IMR-90 (cell line): ENCODE data around the gene STUB1. TPM values are rescaled to one million over a fixed set of nuclear protein-coding genes. Genes with fewer than 3 reads are reported as not detected.

Source experiments
- ATAC-seq: fragments of 200-7000 bp; cut with Tn5 transposase; 2 replicates; pipeline ENCODE4 v1.9.1; 2020; ENCODE audit warnings: low read depth, mild to moderate bottlenecking, moderate library complexity
- BruUV-seq: library from RNA; stranded (reverse); fragments of 400-500 nt; replicated peaks from 2 replicates; lab custom pipeline; 2021; lab: Mats Ljungman, UMichigan
- CTCF ChIA-PET: fragments of 300-600 bp; formaldehyde crosslinking; extraction: SDS; loops from one replicate; lab custom pipeline; 2021; ENCODE audit warnings: antibody characterized with exemption; lab: Yijun Ruan, JAX
- POLR2A ChIA-PET: fragments of 300-600 bp; sonication (Branson Sonifier 250); formaldehyde crosslinking; loops from one replicate; lab custom pipeline; 2022; ENCODE audit warnings: antibody characterized with exemption; ENCODE audit not compliant: unreplicated experiment; lab: Charles Lee
- DNase-seq: peaks from one replicate; pipeline ENCODE4 v3.0.0; 2013
- H2AFZ ChIP-seq: replicated peaks from 2 replicates; pipeline ENCODE3; 2013; ENCODE audit warnings: low read length, mild to moderate bottlenecking; ENCODE audit not compliant: poor library complexity
- H2AK5ac ChIP-seq: 2 replicates; pipeline ENCODE4 v1.6.1; 2013; ENCODE audit warnings: low read depth, low read length, inconsistent platforms
- H2AK9ac ChIP-seq: replicated peaks from 2 replicates; pipeline ENCODE3; 2013; ENCODE audit warnings: mild to moderate bottlenecking, low read depth, low read length, moderate library complexity; ENCODE audit not compliant: poor library complexity
- H2BK120ac ChIP-seq: 2 replicates; pipeline ENCODE4 v1.6.1; 2013; ENCODE audit warnings: low read depth, low read length, inconsistent platforms
- H2BK15ac ChIP-seq: 3 replicates; pipeline ENCODE4 v1.6.1; 2013; ENCODE audit warnings: low read depth, low read length, inconsistent platforms
- H2BK20ac ChIP-seq: 2 replicates; pipeline ENCODE4 v1.6.1; 2013; ENCODE audit warnings: low read depth, mild to moderate bottlenecking, inconsistent platforms, low read length, moderate library complexity
- H2BK5ac ChIP-seq: 2 replicates; pipeline ENCODE4 v1.6.1; 2013; ENCODE audit warnings: mild to moderate bottlenecking, low read depth, low read length, inconsistent platforms; ENCODE audit not compliant: poor library complexity, severe bottlenecking
- H3K14ac ChIP-seq: replicated peaks from 2 replicates; pipeline ENCODE4 v1.6.1; 2013; ENCODE audit warnings: low read depth, low read length, inconsistent platforms
- H3K18ac ChIP-seq: 2 replicates; pipeline ENCODE4 v1.6.1; 2013; ENCODE audit warnings: low read depth, low read length, control low read depth
- H3K23ac ChIP-seq: 2 replicates; pipeline ENCODE4 v1.6.1; 2013; ENCODE audit warnings: low read depth, low read length, inconsistent platforms
- H3K27ac ChIP-seq: 2 replicates; pipeline ENCODE4 v1.5.1; 2013; ENCODE audit warnings: mild to moderate bottlenecking, control low read depth, low read length; ENCODE audit not compliant: insufficient read depth
- H3K27me3 ChIP-seq: 2 replicates; pipeline ENCODE4 v1.6.1; 2013; ENCODE audit warnings: low read length; ENCODE audit not compliant: control insufficient read depth, insufficient read depth
- H3K36me3 ChIP-seq: 2 replicates; pipeline ENCODE4 v1.6.1; 2013; ENCODE audit warnings: low read length, mixed read lengths; ENCODE audit not compliant: control insufficient read depth, insufficient read depth
- H3K4ac ChIP-seq: 2 replicates; pipeline ENCODE4 v1.6.1; 2013; ENCODE audit warnings: low read depth, low read length, inconsistent platforms
- H3K4me1 ChIP-seq: 2 replicates; pipeline ENCODE4 v1.6.1; 2013; ENCODE audit warnings: low read length, mixed read lengths; ENCODE audit not compliant: control insufficient read depth, insufficient read depth
- H3K4me2 ChIP-seq: 2 replicates; pipeline ENCODE4 v1.6.1; 2013; ENCODE audit warnings: low read depth, mild to moderate bottlenecking, control low read depth, low read length, moderate library complexity
- H3K4me3 ChIP-seq: 2 replicates; pipeline ENCODE4 v1.5.1; 2013; ENCODE audit warnings: low read depth, mild to moderate bottlenecking, control low read depth, low read length, moderate library complexity; ENCODE audit not compliant: insufficient read depth
- H3K56ac ChIP-seq: 2 replicates; pipeline ENCODE4 v1.6.1; 2013; ENCODE audit warnings: low read length, inconsistent platforms; ENCODE audit not compliant: insufficient read depth; ENCODE audit errors: extremely low read depth
- H3K79me1 ChIP-seq, 2 experiments: 2 replicates each; pipeline ENCODE4 v1.6.1; 2013; ENCODE audit warnings: low read length in 2 of 2, inconsistent platforms in 1 of 2, low read depth in 1 of 2
- H3K9ac ChIP-seq: 2 replicates; pipeline ENCODE4 v1.6.1; 2013; ENCODE audit warnings: low read depth, low read length, control low read depth
- H3K9me1 ChIP-seq: 2 replicates; pipeline ENCODE4 v1.6.1; 2013; ENCODE audit warnings: low read length, inconsistent platforms; ENCODE audit not compliant: insufficient read depth
- H3K9me3 ChIP-seq: 2 replicates; pipeline ENCODE4 v1.6.1; 2013; ENCODE audit warnings: low read length; ENCODE audit not compliant: control insufficient read depth, insufficient read depth
- H4K20me1 ChIP-seq: 2 replicates; pipeline ENCODE4 v1.6.1; 2013; ENCODE audit warnings: low read length, inconsistent platforms; ENCODE audit not compliant: insufficient read depth
- H4K5ac ChIP-seq: 2 replicates; pipeline ENCODE4 v1.6.1; 2013; ENCODE audit warnings: mild to moderate bottlenecking, low read depth, low read length, control low read depth
- H4K8ac ChIP-seq, 2 experiments: 2 replicates each; pipeline ENCODE4 v1.6.1; 2013; ENCODE audit warnings: low read depth in 2 of 2, low read length in 2 of 2, control low read depth in 1 of 2, inconsistent platforms in 1 of 2
- H4K91ac ChIP-seq: 2 replicates; pipeline ENCODE4 v1.6.1; 2013; ENCODE audit warnings: low read depth, low read length, inconsistent platforms; ENCODE audit not compliant: insufficient read depth
- CHD1 ChIP-seq: IDR thresholded peaks from 2 replicates; pipeline ENCODE4 v1.6.1; 2012; ENCODE audit warnings: low read depth, low read length, improper control_type of control experiment
- WGBS, 2 experiments: methylation state at CpG; one replicate each; pipeline versions ENCODE4 v1.1.5 to v1.1.7; 2013; ENCODE audit warnings: missing lambda C conversion rate in 2 of 2; ENCODE audit not compliant: insufficient read length in 1 of 2; ENCODE audit errors: extremely low coverage in 2 of 2; 5-methylcytosine and 5-hydroxymethylcytosine counted together
- dilution Hi-C: fragments of 300-500 bp; cut with HindIII; formaldehyde crosslinking; loops from one replicate; pipeline ENCODE4 v1.14.3; 2018; ENCODE audit warnings: low sequenced_read_pairs; ENCODE audit not compliant: unreplicated experiment
- in situ Hi-C: fragments of 300-500 bp; cut with MboI; formaldehyde crosslinking; loops from 3 replicates; pipeline ENCODE4 v1.14.3; 2019; ENCODE audit warnings: low sequenced_read_pairs, inconsistent platforms, mixed read lengths
- intact Hi-C: fragments of 100-400 bp; cut with micrococcal nuclease; formaldehyde crosslinking; loops from 2 replicates; pipeline ENCODE4 v1.10.0; 2022
- polyA plus RNA-seq, 3 experiments: library from polyadenylated mRNA; depleted of rRNA; stranded (reverse); fragments of >200 nt; gene quantifications; 2 replicates each; pipeline ENCODE4 v1.2.3, GENCODE V29; 2012; ENCODE audit warnings: low replicate concordance in 1 of 3
- total RNA-seq: library from RNA; depleted of rRNA; stranded (reverse); fragments of >200 nt; gene quantifications from 2 replicates; pipeline ENCODE4 v1.2.3, GENCODE V29; 2012

Gene STUB1
- total and polyA plus RNA-seq, 2 of the 4 experiments (the other 2 are of a cell fraction), result 183 to 186 TPM

- CTCF ChIA-PET, result no interaction called here
- Histone ChIP-seq H4K8ac (no peak within 1 kb of the TSS), H2AFZ (peak within 1 kb of the TSS; percentile 32), H2BK5ac (no peak within 1 kb of the TSS), H3K56ac (no peak within 1 kb of the TSS), H3K4ac (no peak within 1 kb of the TSS), H3K18ac (no peak within 1 kb of the TSS), H3K23ac (no peak within 1 kb of the TSS), H3K27me3 (no peaks in the 10 kb centered on the region), H3K14ac (no peak within 1 kb of the TSS), H3K27ac (no peak within 1 kb of the TSS), H3K9me1 (no peaks in the 10 kb centered on the region; the same call in 1 of the 2 replicates), H2AK9ac (peak within 1 kb of the TSS; percentile 81), H2AK5ac (no peak within 1 kb of the TSS), H2BK20ac (no peak within 1 kb of the TSS), H3K4me3 (no peak within 1 kb of the TSS), H4K5ac (no peak within 1 kb of the TSS), H3K4me2 (no peak within 1 kb of the TSS; the same call in 1 of the 2 replicates), H4K20me1 (peaks cover 3% of the 10 kb centered on the region; the same call in 1 of the 2 replicates), H2BK120ac (0 out of 2 replicates have a peak within 1 kb of the TSS, but pooled peaks have one; percentile 4), H3K79me1 (peaks cover 3 to 29% of the 10 kb centered on the region in 2 experiments; a peak in 2 of 4 replicates), H3K9me3 (no peaks in the 10 kb centered on the region), H3K9ac (no peak within 1 kb of the TSS), H2BK15ac (no peak within 1 kb of the TSS), H3K4me1 (peaks cover 32% of the 10 kb centered on the region), H3K36me3 (peaks cover 17% of the 10 kb centered on the region; the same call in 1 of the 2 replicates), H4K91ac (no peak within 1 kb of the TSS)
- ATAC-seq, result no peak
- DNase-seq, result no peak
- 21% methylated on average over 6 of the region's 23 CpGs; no CpG with 5 or more reads in 1 of the 2 experiments for WGBS, 2 experiments
- no peak for TF ChIP-seq CHD1
- intact Hi-C loops, result no loop called here
- dilution Hi-C loops, result no loop called here
- no TSS peak for BruUV-seq
- in situ Hi-C loops, result no loop called here
- POLR2A ChIA-PET, result no interaction called here
These were observed 49.3 kb upstream of the STUB1 start, which contains the start of gene WFIKKN1 for GRCh38 chr16:630815-631405. Gene WFIKKN1 (plus strand): TSS chr16:630985. CDS start chr16:631254, 269 bp downstream.
